H9 (cell line): Measurements from ENCODE around the gene ALDH2. TPM values are rescaled to one million over a fixed set of nuclear protein-coding genes. Genes with fewer than 3 reads are reported as not detected.

Experiments
- DNase-seq: peaks from one replicate; pipeline ENCODE4 v3.0.0-alpha.2; 2017
- H2AFZ ChIP-seq: one replicate; pipeline ENCODE4 v1.6.1; 2013; ENCODE audit warnings: mild to moderate bottlenecking, low read length, control low read depth, moderate library complexity
- H2AK5ac ChIP-seq: 2 replicates; pipeline ENCODE4 v1.6.1; 2013; ENCODE audit warnings: low read length, control low read depth, mixed read lengths; ENCODE audit not compliant: insufficient read length
- H2BK120ac ChIP-seq: one replicate; pipeline ENCODE4 v1.6.1; 2013; ENCODE audit warnings: low read depth, mild to moderate bottlenecking, low read length, control low read depth, inconsistent platforms; ENCODE audit not compliant: poor library complexity, severe bottlenecking
- H2BK12ac ChIP-seq: 2 replicates; pipeline ENCODE4 v1.6.1; 2013; ENCODE audit warnings: low read length, control low read depth, mixed read lengths, low read depth; ENCODE audit not compliant: insufficient read length
- H2BK15ac ChIP-seq: 2 replicates; pipeline ENCODE4 v1.6.1; 2013; ENCODE audit warnings: low read depth, low read length, control low read depth
- H2BK20ac ChIP-seq: one replicate; pipeline ENCODE4 v1.6.1; 2013; ENCODE audit warnings: low read depth, mild to moderate bottlenecking, low read length, control low read depth, inconsistent platforms; ENCODE audit not compliant: poor library complexity, severe bottlenecking
- H2BK5ac ChIP-seq: 2 replicates; pipeline ENCODE4 v1.6.1; 2013; ENCODE audit warnings: low read length, control low read depth, mixed read lengths; ENCODE audit not compliant: insufficient read length
- H3K14ac ChIP-seq: 2 replicates; pipeline ENCODE4 v1.6.1; 2013; ENCODE audit warnings: low read length, control low read depth; ENCODE audit not compliant: insufficient read depth
- H3K18ac ChIP-seq: 2 replicates; pipeline ENCODE4 v1.6.1; 2013; ENCODE audit warnings: low read depth, mild to moderate bottlenecking, mixed read lengths, low read length, control low read depth; ENCODE audit not compliant: insufficient read length
- H3K23ac ChIP-seq: 2 replicates; pipeline ENCODE4 v1.6.1; 2013; ENCODE audit warnings: low read length, control low read depth, mixed read lengths, low read depth; ENCODE audit not compliant: insufficient read length
- H3K23me2 ChIP-seq: 2 replicates; pipeline ENCODE4 v1.6.1; 2013; ENCODE audit warnings: low read depth, mild to moderate bottlenecking, mixed read lengths, low read length, control low read depth; ENCODE audit not compliant: insufficient read length, poor library complexity, severe bottlenecking
- H3K27ac ChIP-seq: 2 replicates; pipeline ENCODE4 v1.5.1; 2013; ENCODE audit warnings: low read length, control low read depth, mixed read lengths, low read depth; ENCODE audit not compliant: insufficient read length
- H3K27me3 ChIP-seq: 2 replicates; pipeline ENCODE4 v1.6.1; 2013; ENCODE audit warnings: low read length, control low read depth, inconsistent platforms; ENCODE audit not compliant: insufficient read depth
- H3K4ac ChIP-seq: 2 replicates; pipeline ENCODE4 v1.6.1; 2013; ENCODE audit warnings: low read depth, mild to moderate bottlenecking, control low read depth, inconsistent platforms, low read length, moderate library complexity
- H3K4me1 ChIP-seq: 2 replicates; pipeline ENCODE4 v1.6.1; 2013; ENCODE audit warnings: low read length, control low read depth, inconsistent platforms; ENCODE audit not compliant: insufficient read depth
- H3K4me2 ChIP-seq: 2 replicates; pipeline ENCODE4 v1.6.1; 2013; ENCODE audit warnings: low read length, control low read depth, mixed read lengths; ENCODE audit not compliant: insufficient read length, insufficient read depth
- H3K56ac ChIP-seq: 2 replicates; pipeline ENCODE4 v1.6.1; 2013; ENCODE audit warnings: low read depth, mild to moderate bottlenecking, mixed read lengths, low read length, control low read depth; ENCODE audit not compliant: insufficient read length
- H3K79me1 ChIP-seq: 2 replicates; pipeline ENCODE4 v1.6.1; 2013; ENCODE audit warnings: low read depth, mild to moderate bottlenecking, moderate library complexity, low read length, control low read depth, inconsistent platforms; ENCODE audit not compliant: insufficient read depth, poor library complexity, severe bottlenecking
- H3K79me2 ChIP-seq: 2 replicates; pipeline ENCODE4 v1.6.1; 2013; ENCODE audit warnings: low read length, control low read depth, inconsistent platforms; ENCODE audit not compliant: insufficient read depth
- H3K9ac ChIP-seq: 2 replicates; pipeline ENCODE4 v1.6.1; 2013; ENCODE audit warnings: low read length, control low read depth, mixed read lengths; ENCODE audit not compliant: insufficient read length; ENCODE audit errors: extremely low read depth
- H3K9me3 ChIP-seq: one replicate; pipeline ENCODE4 v1.6.1; 2013; ENCODE audit warnings: low read depth, low read length, inconsistent platforms; ENCODE audit not compliant: control insufficient read depth
- H3T11ph ChIP-seq: one replicate; pipeline ENCODE4 v1.6.1; 2013; ENCODE audit warnings: mild to moderate bottlenecking, low read length, control low read depth, inconsistent platforms
- H4K20me1 ChIP-seq: one replicate; pipeline ENCODE4 v1.6.1; 2013; ENCODE audit not compliant: control insufficient read depth, insufficient read length, insufficient read depth
- H4K5ac ChIP-seq: 2 replicates; pipeline ENCODE4 v1.6.1; 2013; ENCODE audit warnings: low read depth, mild to moderate bottlenecking, mixed read lengths, low read length, control low read depth; ENCODE audit not compliant: insufficient read length
- H4K8ac ChIP-seq: replicated peaks from 2 replicates; pipeline ENCODE4 v1.6.1; 2013; ENCODE audit warnings: low read length, control low read depth, mixed read lengths, low read depth; ENCODE audit not compliant: insufficient read length
- H4K91ac ChIP-seq: 2 replicates; pipeline ENCODE4 v1.6.1; 2013; ENCODE audit warnings: low read depth, mild to moderate bottlenecking, moderate library complexity, mixed read lengths, low read length, control low read depth; ENCODE audit not compliant: insufficient read length
- H3K27ac Mint-ChIP-seq, 3 experiments: 2 replicates in 2 of 3; 3 replicates in 1 of 3; pipeline ENCODE4 v1.8.0; 2020 to 2021; ENCODE audit warnings: mixed read lengths in 3 of 3, mild to moderate bottlenecking in 1 of 3, moderate library complexity in 1 of 3
- H3K27me3 Mint-ChIP-seq: 2 replicates; pipeline ENCODE4 v1.8.0; 2021; ENCODE audit warnings: low read depth, mild to moderate bottlenecking, moderate library complexity, mixed read lengths
- H3K36me3 Mint-ChIP-seq, 3 experiments: 2 replicates in 2 of 3; 3 replicates in 1 of 3; pipeline ENCODE4 v1.8.0; 2020 to 2021; ENCODE audit warnings: low read depth in 3 of 3, mixed read lengths in 3 of 3; ENCODE audit not compliant: insufficient read depth in 1 of 3
- H3K4me1 Mint-ChIP-seq, 2 experiments: 2 replicates each; pipeline ENCODE4 v1.8.0; 2020; ENCODE audit warnings: mixed read lengths in 2 of 2
- H3K4me3 Mint-ChIP-seq, 2 experiments: 2 replicates in 1 of 2; 3 replicates in 1 of 2; pipeline ENCODE4 v1.8.0; 2020 to 2021; ENCODE audit warnings: mild to moderate bottlenecking in 2 of 2, mixed read lengths in 2 of 2, moderate library complexity in 1 of 2
- H3K9me3 Mint-ChIP-seq, 2 experiments: 2 replicates in 1 of 2; 3 replicates in 1 of 2; pipeline ENCODE4 v1.8.0; 2020; ENCODE audit warnings: mild to moderate bottlenecking in 2 of 2, mixed read lengths in 2 of 2, moderate library complexity in 1 of 2
- WGBS: extraction: QIAGEN DNeasy Blood & Tissue Kit; methylation state at CpG from one replicate; pipeline ENCODE4 v1.1.7; 2013; ENCODE audit warnings: missing lambda C conversion rate, low lambda C conversion rate, mixed read lengths; ENCODE audit not compliant: insufficient read length; ENCODE audit errors: extremely low coverage; 5-methylcytosine and 5-hydroxymethylcytosine counted together
- total RNA-seq: library from RNA; stranded (reverse); gene quantifications from 2 replicates; pipeline ENCODE4 v1.2.1, GENCODE V29; 2021
- TF ChIP-seq, protein P1 (sequence below): fragments of 200-600 bp; sonication (generic); conservative IDR thresholded peaks from 3 replicates; pipeline ENCODE4 v1.8.0; 2021; ENCODE audit warnings: antibody characterized with exemption, mild to moderate bottlenecking

The ALDH2 gene
- total RNA-seq, 1 experiment from 2014 or later: 44.0 TPM

DNA sequence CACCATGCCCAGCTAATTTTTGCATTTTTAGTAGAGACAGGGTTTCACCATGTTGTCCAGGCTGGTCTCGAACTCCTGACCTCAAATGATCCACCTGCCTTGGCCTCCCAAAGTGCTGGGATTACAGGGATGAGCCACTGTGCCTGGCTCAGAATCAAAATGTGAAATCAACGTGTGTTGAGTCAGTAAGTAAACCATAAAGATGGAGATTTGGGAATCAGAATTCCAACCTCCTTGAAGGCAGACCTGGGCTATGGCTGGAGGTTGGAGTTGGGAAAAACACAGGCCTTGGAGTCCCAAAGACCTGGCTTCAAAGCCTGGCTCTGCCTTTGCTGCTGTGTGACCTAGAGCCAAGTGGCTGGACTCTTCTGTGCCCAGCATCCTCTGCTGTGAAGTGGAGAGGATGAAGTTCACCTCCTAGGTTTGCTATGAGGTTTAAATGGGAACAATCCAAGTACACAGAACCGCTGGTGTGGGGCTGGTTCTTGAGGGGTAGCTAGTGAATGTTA, 10.2 kb downstream of the ALDH2 start:
- Mint-ChIP-seq H3K36me3 (peaks cover 18 to 26% (median 22%) of the 10 kb centered on the region in 3 experiments; a peak in 6 of 7 replicates), H3K27me3 (no peaks in the 10 kb centered on the region; the same call in 1 of the 2 replicates), H3K9me3 (no peaks in the 10 kb centered on the region; a peak in 1 of 5 replicates), H3K4me1 (peaks cover 26 to 29% of the 10 kb centered on the region in 2 experiments), H3K27ac (no peak overlapping the region), H3K4me3 (no peak overlapping the region)
- no CpG with 5 or more reads among the region's 3 CpGs for WGBS
- Histone ChIP-seq H3K9me3 (no peaks in the 10 kb centered on the region), H2BK120ac (no peak overlapping the region), H2BK15ac (no peak overlapping the region), H3K27me3 (no peaks in the 10 kb centered on the region), H3K9ac (no peak overlapping the region), H3K79me2 (0 out of 2 replicates have a peak, but pooled peaks cover 2% of the 10 kb centered on the region), H4K20me1 (peaks cover 2% of the 10 kb centered on the region), H2AK5ac (no peak overlapping the region), H3K4me2 (no peak overlapping the region), H3K23ac (no peak overlapping the region), H3K4me1 (peaks cover 5% of the 10 kb centered on the region; the same call in 1 of the 2 replicates), H3K56ac (no peak overlapping the region), H3K23me2 (no peaks in the 10 kb centered on the region), H3T11ph (no peak overlapping the region), H2BK20ac (no peak overlapping the region), H3K14ac (no peak overlapping the region; the same call in 1 of the 2 replicates), H2BK5ac (no peak overlapping the region), H3K27ac (no peak overlapping the region), H3K18ac (no peak overlapping the region), H2BK12ac (no peak overlapping the region), H4K5ac (no peak overlapping the region), H3K4ac (no peak overlapping the region), H2AFZ (no peak overlapping the region), H4K91ac (no peak overlapping the region), H4K8ac (no peak overlapping the region), H3K79me1 (no peaks in the 10 kb centered on the region)
- DNase-seq: no peak
- TF ChIP-seq, protein P1, sequence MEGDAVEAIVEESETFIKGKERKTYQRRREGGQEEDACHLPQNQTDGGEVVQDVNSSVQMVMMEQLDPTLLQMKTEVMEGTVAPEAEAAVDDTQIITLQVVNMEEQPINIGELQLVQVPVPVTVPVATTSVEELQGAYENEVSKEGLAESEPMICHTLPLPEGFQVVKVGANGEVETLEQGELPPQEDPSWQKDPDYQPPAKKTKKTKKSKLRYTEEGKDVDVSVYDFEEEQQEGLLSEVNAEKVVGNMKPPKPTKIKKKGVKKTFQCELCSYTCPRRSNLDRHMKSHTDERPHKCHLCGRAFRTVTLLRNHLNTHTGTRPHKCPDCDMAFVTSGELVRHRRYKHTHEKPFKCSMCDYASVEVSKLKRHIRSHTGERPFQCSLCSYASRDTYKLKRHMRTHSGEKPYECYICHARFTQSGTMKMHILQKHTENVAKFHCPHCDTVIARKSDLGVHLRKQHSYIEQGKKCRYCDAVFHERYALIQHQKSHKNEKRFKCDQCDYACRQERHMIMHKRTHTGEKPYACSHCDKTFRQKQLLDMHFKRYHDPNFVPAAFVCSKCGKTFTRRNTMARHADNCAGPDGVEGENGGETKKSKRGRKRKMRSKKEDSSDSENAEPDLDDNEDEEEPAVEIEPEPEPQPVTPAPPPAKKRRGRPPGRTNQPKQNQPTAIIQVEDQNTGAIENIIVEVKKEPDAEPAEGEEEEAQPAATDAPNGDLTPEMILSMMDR: no peak
